VCaP (cell line): ENCODE results near the gene KIAA0753.
A peak's percentile ranks its signal among the peaks of the same experiment; 100 is the strongest.

Experiments
- H3K27ac ChIP-seq: fragments of 450-650 bp; 2 replicates; pipeline ENCODE4 v1.5.1; 2017
- TF ChIP-seq, protein P1 (sequence below): fragments of 450-650 bp; conservative IDR thresholded peaks from 2 replicates; pipeline ENCODE4 v1.5.1; 2017; ENCODE audit warnings: mild to moderate bottlenecking, moderate library complexity

The KIAA0753 gene

DNA sequence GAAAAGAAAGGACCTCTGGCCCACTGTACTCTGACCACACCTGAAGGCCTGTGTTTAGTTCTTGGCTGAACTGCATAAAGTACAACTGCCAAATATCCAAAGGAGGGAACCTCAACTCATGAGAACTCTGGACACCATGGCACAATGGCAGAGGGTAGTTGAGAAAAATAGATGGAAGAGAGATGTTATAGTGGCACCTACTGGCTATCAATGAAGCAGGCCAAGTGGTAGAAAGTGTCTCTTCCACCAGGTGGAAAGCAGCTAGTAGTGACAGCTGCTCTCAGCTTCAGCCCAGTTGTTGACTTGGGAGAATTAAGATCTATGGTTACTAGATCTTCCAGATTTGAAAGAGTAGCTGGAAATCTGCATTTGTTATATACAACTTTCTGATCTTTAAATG lies 7.7 kb upstream of the KIAA0753 start:
- TF ChIP-seq, protein P1, sequence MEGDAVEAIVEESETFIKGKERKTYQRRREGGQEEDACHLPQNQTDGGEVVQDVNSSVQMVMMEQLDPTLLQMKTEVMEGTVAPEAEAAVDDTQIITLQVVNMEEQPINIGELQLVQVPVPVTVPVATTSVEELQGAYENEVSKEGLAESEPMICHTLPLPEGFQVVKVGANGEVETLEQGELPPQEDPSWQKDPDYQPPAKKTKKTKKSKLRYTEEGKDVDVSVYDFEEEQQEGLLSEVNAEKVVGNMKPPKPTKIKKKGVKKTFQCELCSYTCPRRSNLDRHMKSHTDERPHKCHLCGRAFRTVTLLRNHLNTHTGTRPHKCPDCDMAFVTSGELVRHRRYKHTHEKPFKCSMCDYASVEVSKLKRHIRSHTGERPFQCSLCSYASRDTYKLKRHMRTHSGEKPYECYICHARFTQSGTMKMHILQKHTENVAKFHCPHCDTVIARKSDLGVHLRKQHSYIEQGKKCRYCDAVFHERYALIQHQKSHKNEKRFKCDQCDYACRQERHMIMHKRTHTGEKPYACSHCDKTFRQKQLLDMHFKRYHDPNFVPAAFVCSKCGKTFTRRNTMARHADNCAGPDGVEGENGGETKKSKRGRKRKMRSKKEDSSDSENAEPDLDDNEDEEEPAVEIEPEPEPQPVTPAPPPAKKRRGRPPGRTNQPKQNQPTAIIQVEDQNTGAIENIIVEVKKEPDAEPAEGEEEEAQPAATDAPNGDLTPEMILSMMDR: 0 out of 2 replicates have a peak, but pooled peaks have one; percentile 30

DNA sequence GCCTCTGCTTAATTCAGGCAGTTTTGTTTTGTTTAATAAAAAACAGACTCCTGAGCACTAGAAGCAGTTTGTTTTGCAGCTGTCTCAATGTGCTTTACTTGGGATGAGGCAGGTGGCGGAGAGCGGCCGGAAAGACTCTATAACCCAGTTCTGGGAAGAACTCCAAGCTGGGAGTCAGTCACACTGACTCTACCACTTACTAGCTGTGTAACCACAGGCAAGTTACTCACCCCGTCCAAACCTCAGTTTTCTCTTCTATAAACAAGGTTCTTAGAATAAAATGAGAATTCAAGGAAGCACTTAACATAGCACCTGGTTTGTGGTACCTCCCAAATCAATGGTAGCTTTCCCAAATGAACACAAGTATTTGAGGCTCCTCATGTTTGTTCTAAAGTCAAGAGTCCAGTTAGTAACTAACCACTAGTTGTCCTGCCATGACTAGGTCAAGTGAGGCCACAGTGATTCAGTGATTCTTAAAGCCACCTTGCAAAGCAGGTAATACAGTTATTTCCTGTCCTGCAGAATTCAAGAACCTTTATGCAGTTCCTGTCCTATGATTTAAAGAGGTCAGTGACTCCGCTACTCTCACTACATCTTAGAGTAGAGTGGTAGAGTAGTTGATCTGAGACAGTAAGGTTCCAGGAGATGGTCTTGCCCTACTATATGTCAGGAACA lies 3.1 kb upstream of the KIAA0753 start:
- no peak overlapping the region for H3K27ac ChIP-seq
- TF ChIP-seq, protein P1: no peak

More for the DNA sequence above, 7.7 kb upstream of the KIAA0753 start:
- no peak overlapping the region for H3K27ac ChIP-seq

DNA sequence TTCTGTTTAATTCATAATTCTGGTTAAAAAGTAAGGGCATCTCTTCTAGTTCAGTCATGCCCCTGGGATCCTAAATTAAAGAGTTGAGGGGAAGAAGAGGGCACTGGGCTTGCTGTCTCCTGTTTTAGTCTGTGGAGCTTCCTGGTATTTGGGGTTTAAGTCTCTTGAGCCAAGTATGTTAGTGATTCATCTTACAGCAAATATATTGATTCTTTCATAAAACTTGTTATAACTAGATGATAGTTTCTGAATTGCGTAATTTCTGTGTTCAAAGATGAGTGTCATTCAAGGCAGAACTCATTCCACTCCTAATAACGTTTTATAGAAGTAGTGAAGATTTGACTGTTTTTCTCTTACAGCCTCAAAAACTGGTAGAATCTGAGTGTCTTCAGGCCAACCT lies 2.1 kb upstream of the KIAA0753 start:
- no peak overlapping the region for H3K27ac ChIP-seq
- TF ChIP-seq, protein P1: no peak

DNA sequence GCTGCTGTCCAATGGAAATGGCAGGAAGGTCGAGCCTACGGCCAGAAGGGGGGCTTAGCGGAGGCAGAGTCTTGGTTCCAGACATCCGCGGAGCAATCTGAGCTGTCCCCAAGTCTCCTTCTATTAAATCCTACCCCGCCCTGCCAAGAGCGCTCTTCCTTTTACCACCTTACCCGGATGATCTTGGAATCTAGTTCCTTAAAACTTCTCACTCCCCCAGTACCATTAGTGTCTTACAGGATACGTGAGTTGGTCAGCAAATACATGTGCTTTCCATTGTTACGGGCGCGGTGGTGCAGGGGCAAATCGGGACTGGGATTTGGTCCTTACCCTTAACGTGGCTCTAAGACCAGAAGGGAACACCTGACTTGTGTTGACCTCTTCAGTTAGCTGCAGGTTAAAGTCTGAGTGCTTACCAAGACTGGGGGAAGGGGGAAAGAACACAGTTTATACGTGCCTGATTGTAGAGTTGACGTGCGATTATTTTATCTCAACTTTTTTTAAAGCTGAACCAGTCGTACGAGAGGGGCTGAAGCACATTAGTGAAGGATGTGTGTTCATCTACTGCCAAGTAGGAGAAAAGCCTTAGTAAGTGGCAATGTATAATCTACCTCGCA lies 844 bp upstream of the KIAA0753 start:
- TF ChIP-seq, protein P1: no peak
- H3K27ac ChIP-seq: peak overlapping the region; percentile 84

DNA sequence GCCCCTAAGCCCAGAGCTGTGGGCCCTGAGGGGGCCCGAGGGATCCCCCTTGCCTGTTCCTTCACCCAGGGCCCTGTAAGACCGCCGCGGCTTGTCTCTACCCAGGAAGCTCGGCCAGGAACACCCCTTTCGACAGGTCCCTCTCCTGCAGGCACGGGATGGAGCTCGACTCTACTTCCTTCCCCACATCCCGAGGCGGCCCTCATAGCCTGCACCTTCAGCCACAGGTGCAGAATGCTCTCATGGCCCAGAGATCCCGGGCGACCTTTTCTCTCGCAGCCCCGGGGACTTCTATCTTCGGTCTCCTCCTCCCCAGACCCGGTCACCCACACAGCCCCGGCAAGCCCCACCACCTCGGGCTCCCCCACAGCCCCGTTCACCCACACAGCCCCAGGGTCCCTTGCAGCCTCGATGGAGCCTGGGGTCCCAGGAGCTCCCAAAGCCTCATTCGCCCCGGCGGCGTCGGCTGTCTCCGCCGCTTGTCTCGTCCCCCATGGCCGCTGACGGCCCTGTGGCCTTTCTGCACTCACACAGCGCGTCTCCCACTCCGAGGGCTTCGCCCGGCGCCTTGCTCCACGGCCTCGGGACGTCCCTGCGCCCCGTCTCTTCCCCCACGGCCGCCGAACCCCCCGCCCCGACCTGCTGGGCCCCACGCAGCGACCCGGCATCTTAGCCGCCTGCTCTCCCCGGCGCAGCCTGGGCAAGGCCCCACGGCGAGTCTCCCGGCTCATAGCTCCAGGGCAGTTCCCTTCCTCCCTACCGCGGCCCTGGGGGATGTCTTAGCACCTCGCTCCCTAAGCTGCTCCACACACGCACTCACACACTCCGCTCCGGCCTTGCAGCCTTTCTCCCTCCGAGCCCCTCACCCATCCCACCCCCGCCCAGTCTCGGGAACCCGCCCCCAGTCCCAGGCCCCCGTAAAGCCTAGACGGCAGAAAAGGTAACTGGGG lies 650 bp downstream of the KIAA0753 start:
- peak overlapping the region; percentile 84 for H3K27ac ChIP-seq
- TF ChIP-seq, protein P1: no peak

DNA sequence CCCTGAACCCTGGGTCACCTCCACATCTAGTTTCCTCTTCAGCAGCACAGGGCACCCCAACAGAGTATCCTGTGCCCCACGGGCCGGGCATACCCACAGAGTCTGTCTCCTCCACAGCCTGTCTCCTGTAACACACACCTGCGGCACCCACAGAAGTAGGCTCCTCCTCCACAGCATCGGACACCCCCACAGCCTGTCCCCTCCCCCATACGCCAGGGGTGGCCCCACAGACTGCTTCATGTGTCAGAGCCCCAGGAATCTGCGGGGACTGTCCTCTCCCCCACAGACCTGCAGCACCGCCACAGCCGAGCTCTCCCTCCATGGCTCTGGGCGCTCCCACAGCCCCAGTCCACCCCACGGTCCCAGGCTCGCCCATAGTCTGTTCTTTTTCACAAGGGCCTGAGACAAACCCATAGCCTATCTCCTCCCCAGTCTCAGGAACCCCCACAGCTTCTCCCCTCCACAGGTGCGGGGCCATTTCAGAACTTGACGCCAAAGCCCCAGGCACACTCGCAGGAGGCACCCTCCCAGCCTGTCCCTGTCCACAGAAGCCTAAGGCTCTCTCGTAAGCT lies 1.4 kb downstream of the KIAA0753 start:
- peak overlapping the region; percentile 84; the same call in 1 of the 2 replicates for H3K27ac ChIP-seq
- TF ChIP-seq, protein P1: no peak
